Mesodermal cell (in vitro differentiated cells): Measurements from ENCODE around the gene AKAP13.
"Not testable (repeated sequence)": the region's sequence is repeated elsewhere in the genome, so short reads cannot be mapped to it uniquely, and the experiment has no call there.

Experiments used
- H3K27ac ChIP-seq: 2 replicates; pipeline ENCODE4 v1.7.0; 2013; ENCODE audit warnings: mild to moderate bottlenecking, low read depth, low read length, moderate library complexity; ENCODE audit not compliant: severe bottlenecking
- H3K36me3 ChIP-seq: 2 replicates; pipeline ENCODE4 v1.7.1; 2013; ENCODE audit warnings: mild to moderate bottlenecking, low read length, moderate library complexity; ENCODE audit not compliant: control insufficient read depth, insufficient read depth
- H3K4me1 ChIP-seq: one replicate; pipeline ENCODE4 v1.7.1; 2013; ENCODE audit warnings: mild to moderate bottlenecking, low read length; ENCODE audit not compliant: insufficient read depth, control insufficient read depth, poor library complexity, severe bottlenecking
- H3K4me3 ChIP-seq: 2 replicates; pipeline ENCODE4 v1.7.0; 2013; ENCODE audit warnings: low read length, control low read depth, mild to moderate bottlenecking; ENCODE audit not compliant: insufficient read depth, poor library complexity, severe bottlenecking; ENCODE audit errors: extremely low read depth
- H3K9me3 ChIP-seq: 2 replicates; pipeline ENCODE4 v1.7.1; 2013; ENCODE audit warnings: mild to moderate bottlenecking, low read length, moderate library complexity; ENCODE audit not compliant: control insufficient read depth
- WGBS, 2 experiments: methylation state at CpG; one replicate each; pipeline ENCODE4 v1.1.5; 2013; ENCODE audit warnings: missing lambda C conversion rate in 2 of 2; ENCODE audit not compliant: insufficient coverage in 2 of 2; 5-methylcytosine and 5-hydroxymethylcytosine counted together

Gene AKAP13

GRCh38 chr15:85340321-85340665 is 40.1 kb upstream of the AKAP13 start:
- Histone ChIP-seq H3K4me3 (no peak overlapping the region), H3K27ac (peak overlapping the region; percentile 62), H3K36me3 (no peaks in the 10 kb centered on the region), H3K4me1 (peaks cover 30% of the 10 kb centered on the region), H3K9me3 (no peaks in the 10 kb centered on the region)
- WGBS, 2 experiments, result 88% methylated on average over 1 of the region's 1 CpG; no CpG with 5 or more reads in 1 of the 2 experiments

- Histone ChIP-seq H3K36me3 (no peaks in the 10 kb centered on the region), H3K27ac (no peak overlapping the region), H3K9me3 (no peaks in the 10 kb centered on the region), H3K4me3 (no peak overlapping the region), H3K4me1 (peaks cover 29% of the 10 kb centered on the region)
Observed at GRCh38 chr15:85340852-85341251, 39.6 kb upstream of the AKAP13 start.

- H3K9me3 ChIP-seq, H3K4me3 ChIP-seq: not testable (repeated sequence)
- 94 to 100% methylated on average over 2 of the region's 6 CpGs for WGBS, 2 experiments
Observed at GRCh38 chr15:85342163-85342562, 38.2 kb upstream of the AKAP13 start.

GRCh38 chr15:85343443-85343842 is 37.0 kb upstream of the AKAP13 start:
- WGBS, 2 experiments, result no CpG with 5 or more reads among the region's 5 CpGs
- peaks cover 18% of the 10 kb centered on the region for H3K4me1 ChIP-seq
- not testable (repeated sequence) for H3K36me3 ChIP-seq, H3K27ac ChIP-seq, H3K9me3 ChIP-seq, H3K4me3 ChIP-seq

More at GRCh38 chr15:85342163-85342562, 38.2 kb upstream of the AKAP13 start:
- not testable (repeated sequence) for H3K36me3 ChIP-seq, H3K27ac ChIP-seq
- peaks cover 24% of the 10 kb centered on the region for H3K4me1 ChIP-seq

- WGBS, 2 experiments, result no CpG with 5 or more reads among the region's 1 CpG
- not testable (repeated sequence) for H3K9me3 ChIP-seq, H3K36me3 ChIP-seq, H3K4me3 ChIP-seq
- Histone ChIP-seq H3K27ac (peak overlapping the region; percentile 57), H3K4me1 (peaks cover 18% of the 10 kb centered on the region)
Observed at GRCh38 chr15:85344241-85344640, 36.2 kb upstream of the AKAP13 start.

GRCh38 chr15:85344653-85345114 is 35.7 kb upstream of the AKAP13 start:
- not testable (repeated sequence) for H3K4me3 ChIP-seq, H3K36me3 ChIP-seq, H3K9me3 ChIP-seq, H3K27ac ChIP-seq
- peaks cover 18% of the 10 kb centered on the region for H3K4me1 ChIP-seq
- WGBS, 2 experiments, result 100% methylated on average over 1 to 3 of the region's 6 CpGs

- not testable (repeated sequence) for H3K36me3 ChIP-seq, H3K9me3 ChIP-seq, H3K27ac ChIP-seq, H3K4me3 ChIP-seq
- no CpG with 5 or more reads among the region's 4 CpGs for WGBS, 2 experiments
- peaks cover 12% of the 10 kb centered on the region for H3K4me1 ChIP-seq
Observed at GRCh38 chr15:85345196-85345918, 35.0 kb upstream of the AKAP13 start.

GRCh38 chr15:85346462-85347084 is 33.8 kb upstream of the AKAP13 start:
- H3K4me1 ChIP-seq, H3K9me3 ChIP-seq, H3K27ac ChIP-seq, H3K36me3 ChIP-seq, H3K4me3 ChIP-seq: not testable (repeated sequence)
- WGBS, 2 experiments, result 100% methylated on average over 1 of the region's 1 CpG

GRCh38 chr15:85347264-85348047 is 32.9 kb upstream of the AKAP13 start:
- not testable (repeated sequence) for H3K27ac ChIP-seq, H3K9me3 ChIP-seq, H3K36me3 ChIP-seq, H3K4me1 ChIP-seq, H3K4me3 ChIP-seq
- WGBS, 2 experiments, result no CpG with 5 or more reads among the region's 5 CpGs

- not testable (repeated sequence) for H3K27ac ChIP-seq, H3K4me1 ChIP-seq, H3K36me3 ChIP-seq, H3K9me3 ChIP-seq, H3K4me3 ChIP-seq
- 93 to 97% methylated on average over 4 of the region's 8 CpGs for WGBS, 2 experiments
Observed at GRCh38 chr15:85348048-85348766, 32.2 kb upstream of the AKAP13 start.
